ENCODE data around the gene LARP4B. TPM values are rescaled to one million over a fixed set of nuclear protein-coding genes. Genes with fewer than 3 reads are reported as not detected.

The LARP4B gene
- total RNA-seq, 1 donor from 2014 or later: 33.1 TPM

DNA sequence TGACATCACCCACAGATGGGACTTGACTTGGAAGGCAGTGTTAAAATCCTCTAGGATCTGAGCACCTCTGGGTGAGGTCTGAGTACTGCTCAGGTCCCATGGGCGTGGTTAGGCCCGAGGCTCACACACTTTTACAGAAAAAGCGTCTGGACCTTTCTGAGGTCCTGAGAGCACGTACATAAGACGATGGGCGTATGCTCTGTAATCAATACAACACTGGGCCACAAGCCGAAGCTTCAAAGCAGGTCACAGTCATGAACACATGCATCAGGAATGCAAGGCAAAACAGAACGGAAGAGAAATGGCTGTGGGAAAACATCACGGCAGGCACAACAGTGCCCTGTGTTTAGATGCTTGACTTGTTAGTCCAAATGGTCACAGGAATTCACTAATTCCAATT lies 112.2 kb downstream of the LARP4B start:
- H3K36me3 ChIP-seq: peaks cover 3% of the 10 kb centered on the region
- H4K20me1 ChIP-seq (ENCODE audit: low read depth): peaks cover 6% of the 10 kb centered on the region
- no peak overlapping the region for H3K4me3 ChIP-seq
- H3K4me1 ChIP-seq: no peaks in the 10 kb centered on the region
- no peak overlapping the region for H3K4me2 ChIP-seq
- no peak overlapping the region for H2AFZ ChIP-seq (replicated peaks)
- no peaks in the 10 kb centered on the region for H3K79me2 ChIP-seq (ENCODE audit: low read depth)
- no peaks in the 10 kb centered on the region for H3F3A ChIP-seq (ENCODE audit: low read depth)
- H3K4me1 Mint-ChIP-seq: no peaks in the 10 kb centered on the region
- no peaks in the 10 kb centered on the region for H3K9me3 Mint-ChIP-seq
- H3K27ac ChIP-seq: no peak overlapping the region
- H3K4me3 Mint-ChIP-seq: no peak overlapping the region
- no peak overlapping the region for H3K27ac Mint-ChIP-seq
- DNase-seq (ENCODE audit: low spot score): no peak
- H3K36me3 Mint-ChIP-seq: peaks cover 37% of the 10 kb centered on the region
- H3K9ac ChIP-seq: no peak overlapping the region
- H3K27me3 ChIP-seq: no peaks in the 10 kb centered on the region
- H3K27me3 Mint-ChIP-seq (ENCODE audit: insufficient read depth, low read depth): peaks cover 3% of the 10 kb centered on the region
- no peaks in the 10 kb centered on the region for H3K9me3 ChIP-seq (ENCODE audit: low read depth)
- TF ChIP-seq, protein P1, sequence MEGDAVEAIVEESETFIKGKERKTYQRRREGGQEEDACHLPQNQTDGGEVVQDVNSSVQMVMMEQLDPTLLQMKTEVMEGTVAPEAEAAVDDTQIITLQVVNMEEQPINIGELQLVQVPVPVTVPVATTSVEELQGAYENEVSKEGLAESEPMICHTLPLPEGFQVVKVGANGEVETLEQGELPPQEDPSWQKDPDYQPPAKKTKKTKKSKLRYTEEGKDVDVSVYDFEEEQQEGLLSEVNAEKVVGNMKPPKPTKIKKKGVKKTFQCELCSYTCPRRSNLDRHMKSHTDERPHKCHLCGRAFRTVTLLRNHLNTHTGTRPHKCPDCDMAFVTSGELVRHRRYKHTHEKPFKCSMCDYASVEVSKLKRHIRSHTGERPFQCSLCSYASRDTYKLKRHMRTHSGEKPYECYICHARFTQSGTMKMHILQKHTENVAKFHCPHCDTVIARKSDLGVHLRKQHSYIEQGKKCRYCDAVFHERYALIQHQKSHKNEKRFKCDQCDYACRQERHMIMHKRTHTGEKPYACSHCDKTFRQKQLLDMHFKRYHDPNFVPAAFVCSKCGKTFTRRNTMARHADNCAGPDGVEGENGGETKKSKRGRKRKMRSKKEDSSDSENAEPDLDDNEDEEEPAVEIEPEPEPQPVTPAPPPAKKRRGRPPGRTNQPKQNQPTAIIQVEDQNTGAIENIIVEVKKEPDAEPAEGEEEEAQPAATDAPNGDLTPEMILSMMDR (IDR thresholded peaks at IDR 0.05): no peak
- TF ChIP-seq EZH2phosphoT487 (IDR thresholded peaks at IDR 0.05) (no peak), EZH2 (IDR thresholded peaks at IDR 0.05) (no peak)

DNA sequence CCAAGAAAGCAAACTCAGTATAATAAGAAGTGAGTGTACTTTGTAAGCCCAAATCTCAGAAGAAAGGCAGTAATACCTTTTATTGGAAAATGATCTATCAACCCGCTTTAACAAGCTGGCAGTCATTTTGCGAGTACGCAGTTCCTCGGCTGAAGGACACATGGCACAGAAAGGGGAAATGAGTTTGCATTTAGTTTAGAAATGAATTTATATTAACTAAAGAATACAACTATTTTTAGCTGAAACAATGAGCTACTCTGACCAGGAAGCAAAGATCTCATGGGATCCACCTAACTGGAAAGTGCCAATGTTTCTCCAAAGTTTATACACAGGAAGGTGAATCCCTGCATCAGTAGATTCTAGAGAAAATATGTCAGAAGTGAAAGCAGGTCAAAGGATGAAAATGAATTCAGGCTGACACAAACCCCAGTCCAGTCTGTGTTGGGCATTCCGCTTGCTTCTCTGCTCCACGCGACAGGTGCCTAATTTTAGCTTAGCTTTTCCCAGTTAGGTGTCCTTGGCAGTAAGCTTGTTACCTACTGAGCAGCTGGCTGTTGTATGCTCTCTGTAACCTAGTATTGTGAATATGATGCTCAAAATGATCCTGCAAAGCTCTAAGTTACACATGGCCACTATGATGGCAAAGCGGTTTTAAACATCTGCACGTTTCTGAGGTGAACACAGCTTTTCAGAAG lies 112.8 kb downstream of the LARP4B start:
- no peak for DNase-seq (ENCODE audit: low spot score)
- Mint-ChIP-seq H3K27me3 (ENCODE audit: insufficient read depth, low read depth) (peaks cover 3% of the 10 kb centered on the region), H3K27ac (no peak overlapping the region), H3K9me3 (no peaks in the 10 kb centered on the region), H3K4me3 (no peak overlapping the region), H3K36me3 (peaks cover 33% of the 10 kb centered on the region), H3K4me1 (no peaks in the 10 kb centered on the region)
- Histone ChIP-seq H3K36me3 (peaks cover 3% of the 10 kb centered on the region), H3F3A (ENCODE audit: low read depth) (no peaks in the 10 kb centered on the region), H3K9ac (no peak overlapping the region), H3K27me3 (no peaks in the 10 kb centered on the region), H4K20me1 (ENCODE audit: low read depth) (peaks cover 6% of the 10 kb centered on the region), H3K4me2 (no peak overlapping the region), H3K4me3 (no peak overlapping the region), H2AFZ (replicated peaks) (no peak overlapping the region), H3K9me3 (ENCODE audit: low read depth) (no peaks in the 10 kb centered on the region), H3K79me2 (ENCODE audit: low read depth) (no peaks in the 10 kb centered on the region), H3K4me1 (no peaks in the 10 kb centered on the region), H3K27ac (no peak overlapping the region)
- TF ChIP-seq EZH2 (IDR thresholded peaks at IDR 0.05): no peak
- TF ChIP-seq, protein P1 (IDR thresholded peaks at IDR 0.05): no peak
- no peak for TF ChIP-seq EZH2phosphoT487 (IDR thresholded peaks at IDR 0.05)

GRCh38 chr10:818010-818409 lies 113.5 kb downstream of the LARP4B start:
- Histone ChIP-seq H3K27me3 (no peaks in the 10 kb centered on the region), H2AFZ (replicated peaks) (no peak overlapping the region), H4K20me1 (ENCODE audit: low read depth) (peaks cover 6% of the 10 kb centered on the region), H3F3A (ENCODE audit: low read depth) (no peaks in the 10 kb centered on the region), H3K9me3 (ENCODE audit: low read depth) (no peaks in the 10 kb centered on the region), H3K79me2 (ENCODE audit: low read depth) (no peaks in the 10 kb centered on the region), H3K4me3 (no peak overlapping the region), H3K36me3 (peaks cover 3% of the 10 kb centered on the region), H3K4me1 (no peaks in the 10 kb centered on the region), H3K4me2 (no peak overlapping the region), H3K9ac (no peak overlapping the region), H3K27ac (no peak overlapping the region)
- DNase-seq (ENCODE audit: low spot score): no peak
- H3K27me3 Mint-ChIP-seq (ENCODE audit: insufficient read depth, low read depth): peaks cover 4% of the 10 kb centered on the region
- H3K4me3 Mint-ChIP-seq: no peak overlapping the region
- no peak overlapping the region for H3K27ac Mint-ChIP-seq
- H3K36me3 Mint-ChIP-seq: peaks cover 36% of the 10 kb centered on the region
- no peaks in the 10 kb centered on the region for H3K9me3 Mint-ChIP-seq
- TF ChIP-seq, protein P1 (IDR thresholded peaks at IDR 0.05): no peak
- TF ChIP-seq EZH2phosphoT487 (IDR thresholded peaks at IDR 0.05): no peak
- TF ChIP-seq EZH2 (IDR thresholded peaks at IDR 0.05): no peak
- H3K4me1 Mint-ChIP-seq: no peaks in the 10 kb centered on the region

All from neural progenitor cell (in vitro differentiated cells).